CD14-positive monocyte (primary cell): ENCODE measurements around the gene MBP. TPM values are rescaled to one million over a fixed set of nuclear protein-coding genes. Genes with fewer than 3 reads are reported as not detected.
A peak's percentile ranks its signal among the peaks of the same experiment; 100 is the strongest.

Experiments
- DNase-seq, 3 donors: peaks; one replicate each; pipeline ENCODE4 v3.0.0-alpha.2; 2011 to 2022
- H2AFZ ChIP-seq: 2 replicates; pipeline ENCODE4 v1.6.0; 2012; ENCODE audit warnings: mild to moderate bottlenecking, low read depth, low read length, inconsistent platforms; ENCODE audit not compliant: insufficient read depth, poor library complexity, severe bottlenecking
- H3K27ac ChIP-seq, 2 donors: 1 replicate in 1 of 2; 2 replicates in 1 of 2; pipeline ENCODE4 v1.5.1; 2012 to 2013; ENCODE audit warnings: low read length in 2 of 2, control low read depth in 1 of 2, inconsistent platforms in 1 of 2, low read depth in 1 of 2, mild to moderate bottlenecking in 1 of 2
- H3K27me3 ChIP-seq, 2 donors: one replicate each; pipeline versions ENCODE4 v1.6.0 to v1.6.1; 2011 to 2013; ENCODE audit warnings: low read length in 2 of 2; ENCODE audit not compliant: control insufficient read depth in 2 of 2, insufficient read depth in 2 of 2
- H3K36me3 ChIP-seq, 2 donors: replicated peaks in 1 of 2; 1 replicate in 1 of 2; 2 replicates in 1 of 2; pipeline versions ENCODE4 v1.5.1 to v1.6.1; 2012 to 2013; ENCODE audit warnings: low read length in 2 of 2, control low read depth in 1 of 2, inconsistent platforms in 1 of 2, mild to moderate bottlenecking in 1 of 2; ENCODE audit not compliant: insufficient read depth in 2 of 2, control insufficient read depth in 1 of 2
- H3K4me1 ChIP-seq, 2 donors: 1 replicate in 1 of 2; 2 replicates in 1 of 2; pipeline versions ENCODE4 v1.5.1 to v1.6.1; 2012 to 2013; ENCODE audit warnings: low read length in 2 of 2, control low read depth in 1 of 2, inconsistent platforms in 1 of 2, mild to moderate bottlenecking in 1 of 2, moderate library complexity in 1 of 2; ENCODE audit not compliant: insufficient read depth in 2 of 2, control insufficient read depth in 1 of 2
- H3K4me2 ChIP-seq: replicated peaks from 2 replicates; pipeline ENCODE3; 2012; ENCODE audit warnings: low read length, moderate library complexity, mild to moderate bottlenecking; ENCODE audit not compliant: poor library complexity, severe bottlenecking; ENCODE audit errors: extremely low read depth
- H3K4me3 ChIP-seq, 3 experiments: fragments of 200-600 bp in 1 of 3; sonication (generic) in 1 of 3; replicated peaks in 1 of 3; 1 replicate in 2 of 3; 2 replicates in 1 of 3; pipeline ENCODE4 v1.5.1; 2011 to 2013; ENCODE audit warnings: low read length in 3 of 3, mild to moderate bottlenecking in 3 of 3, control low read depth in 2 of 3, low read depth in 2 of 3, inconsistent platforms in 1 of 3, moderate library complexity in 1 of 3
- H3K79me2 ChIP-seq: 2 replicates; pipeline ENCODE4 v1.6.0; 2012; ENCODE audit warnings: mild to moderate bottlenecking, control low read depth, inconsistent platforms, low read length, moderate library complexity; ENCODE audit not compliant: insufficient read depth
- H3K9ac ChIP-seq: 2 replicates; pipeline ENCODE4 v1.6.0; 2017; ENCODE audit warnings: low read length, mild to moderate bottlenecking; ENCODE audit not compliant: insufficient read depth, poor library complexity, severe bottlenecking
- H3K9me3 ChIP-seq, 2 donors: replicated peaks in 1 of 2; 1 replicate in 1 of 2; 2 replicates in 1 of 2; pipeline versions ENCODE4 v1.5.1 to v1.6.1; 2012 to 2013; ENCODE audit warnings: low read length in 2 of 2, control low read depth in 1 of 2; ENCODE audit not compliant: control insufficient read depth in 1 of 2, insufficient read depth in 1 of 2
- H4K20me1 ChIP-seq: 2 replicates; pipeline ENCODE4 v1.6.0; 2012; ENCODE audit warnings: mild to moderate bottlenecking, low read length, control low read depth, moderate library complexity; ENCODE audit not compliant: insufficient read depth
- H3K27ac Mint-ChIP-seq, 7 donors: one replicate each; pipeline ENCODE4 v1.8.0; 2020; ENCODE audit warnings: mild to moderate bottlenecking in 7 of 7, mixed read lengths in 7 of 7, moderate library complexity in 6 of 7, inconsistent platforms in 2 of 7
- H3K27me3 Mint-ChIP-seq, 3 donors: one replicate each; pipeline ENCODE4 v1.8.0; 2021 to 2022; ENCODE audit warnings: low read depth in 3 of 3, mild to moderate bottlenecking in 3 of 3, mixed read lengths in 3 of 3, moderate library complexity in 3 of 3, inconsistent platforms in 1 of 3
- H3K36me3 Mint-ChIP-seq, 2 donors: one replicate each; pipeline ENCODE4 v1.8.0; 2020; ENCODE audit warnings: mixed read lengths in 2 of 2, inconsistent platforms in 1 of 2, mild to moderate bottlenecking in 1 of 2
- H3K4me1 Mint-ChIP-seq: one replicate; pipeline ENCODE4 v1.8.0; 2020; ENCODE audit warnings: mild to moderate bottlenecking, mixed read lengths
- H3K4me3 Mint-ChIP-seq, 2 donors: one replicate each; pipeline ENCODE4 v1.8.0; 2020; ENCODE audit warnings: mild to moderate bottlenecking in 2 of 2, mixed read lengths in 2 of 2, moderate library complexity in 1 of 2
- H3K9me3 Mint-ChIP-seq, 7 donors: one replicate each; pipeline ENCODE4 v1.8.0; 2020 to 2022; ENCODE audit warnings: mixed read lengths in 7 of 7, mild to moderate bottlenecking in 6 of 7, moderate library complexity in 6 of 7, inconsistent platforms in 2 of 7
- CTCF ChIP-seq: fragments of 200-600 bp; IDR thresholded peaks from one replicate; pipeline ENCODE4 v1.8.0; 2022; ENCODE audit warnings: antibody characterized with exemption, mild to moderate bottlenecking
- WGBS: methylation state at CpG from one replicate; pipeline ENCODE4 v1.1.5; 2013; ENCODE audit warnings: missing lambda C conversion rate; ENCODE audit not compliant: insufficient coverage; 5-methylcytosine and 5-hydroxymethylcytosine counted together
- intact Hi-C, 2 donors: fragments of 100-400 bp; cut with micrococcal nuclease; formaldehyde crosslinking; loops; one replicate each; pipeline versions ENCODE4 v1.15.0 to v1.15.1; 2023
- polyA plus RNA-seq, 3 donors: library from polyadenylated mRNA; depleted of rRNA in 1 of 3; unstranded in 2 of 3; stranded (reverse) in 1 of 3; fragments of 300-500 nt in 2 of 3; fragments of >200 nt in 1 of 3; fragmentation: Illumina TruSeq in 2 of 3; gene quantifications; 1 replicate in 2 of 3; 2 replicates in 1 of 3; pipeline ENCODE4 v1.2.3, GENCODE V29; 2012 to 2021

MBP gene
- polyA plus RNA-seq, 3 donors, result 47.7 to 81.0 (median 50.4) TPM

GRCh38 chr18:77037567-77037966, 95.0 kb downstream of the MBP start:
- Histone ChIP-seq H3K4me2 (no peak overlapping the region), H3K4me1 (peaks cover 8 to 9% of the 10 kb centered on the region in 2 donors), H2AFZ (no peak overlapping the region), H4K20me1 (peaks cover 81% of the 10 kb centered on the region), H3K4me3 (no peak overlapping the region), H3K27ac (no peak overlapping the region), H3K9ac (no peak overlapping the region), H3K27me3 (no peaks in the 10 kb centered on the region), H3K36me3 (peaks cover 19 to 54% of the 10 kb centered on the region in 2 donors), H3K9me3 (no peaks in the 10 kb centered on the region), H3K79me2 (peaks cover 62% of the 10 kb centered on the region)
- TF ChIP-seq CTCF, result no peak
- H3K27ac Mint-ChIP-seq, result peak overlapping the region in 2 of 7 donors; percentile 66 to 83
- peaks cover 33 to 41% of the 10 kb centered on the region in 2 donors for H3K36me3 Mint-ChIP-seq
- intact Hi-C loops, result no loop called here
- peaks cover 17% of the 10 kb centered on the region for H3K4me1 Mint-ChIP-seq
- no peak overlapping the region for H3K4me3 Mint-ChIP-seq
- DNase-seq, result no peak
- 100% methylated on average over 1 of the region's 13 CpGs for WGBS
- H3K27me3 Mint-ChIP-seq, result no peaks in the 10 kb centered on the region
- H3K9me3 Mint-ChIP-seq, result peaks cover 0 to 2% (median 0%) of the 10 kb centered on the region in 7 donors

DNA sequence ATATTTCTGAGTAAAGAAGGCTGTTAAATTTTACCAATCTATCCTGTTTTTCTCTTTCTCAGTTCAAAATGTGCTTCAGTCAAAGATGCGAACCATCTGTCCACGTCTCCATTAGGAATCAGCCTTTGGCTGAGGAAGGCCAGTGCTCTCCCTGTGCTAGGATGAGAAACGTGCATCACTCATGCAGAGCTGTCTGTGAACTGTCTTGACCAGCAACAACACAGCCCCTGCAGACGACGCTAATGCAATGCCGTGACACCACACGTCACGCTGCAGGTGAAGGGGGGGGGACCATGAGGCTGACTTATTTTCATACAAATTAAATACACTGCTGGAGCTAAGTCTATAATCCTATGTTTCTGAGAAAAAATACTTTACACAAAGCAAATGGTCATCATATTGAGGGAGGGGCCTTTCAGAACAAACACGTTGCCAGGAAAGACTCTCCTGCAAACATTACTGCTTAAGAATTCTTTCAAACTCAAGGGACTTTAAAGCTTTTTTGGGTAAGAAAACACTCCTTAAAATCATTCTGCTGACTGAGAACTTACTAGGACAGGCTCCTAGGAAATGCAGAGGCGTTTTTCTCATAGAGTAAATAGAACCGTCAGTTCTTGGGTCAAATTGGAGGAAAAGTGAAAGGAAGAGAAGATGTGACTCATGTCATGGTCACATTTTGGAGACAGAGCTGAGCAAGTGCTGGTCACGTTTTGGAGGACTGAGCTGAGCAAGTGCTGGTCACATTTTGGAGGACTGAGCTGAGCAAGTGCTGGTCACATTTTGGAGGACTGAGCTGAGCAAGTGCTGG, 97.0 kb downstream of the MBP start:
- Histone ChIP-seq H3K79me2 (peaks cover 68% of the 10 kb centered on the region), H3K27ac (peak overlapping the region in 1 of 2 donors; percentile 2), H2AFZ (no peak overlapping the region), H3K4me1 (peaks cover 8 to 11% of the 10 kb centered on the region in 2 donors), H3K4me2 (no peak overlapping the region), H3K9ac (no peak overlapping the region), H3K36me3 (peaks cover 21 to 60% of the 10 kb centered on the region in 2 donors), H4K20me1 (peaks cover 92% of the 10 kb centered on the region), H3K27me3 (no peaks in the 10 kb centered on the region), H3K9me3 (no peaks in the 10 kb centered on the region), H3K4me3 (no peak overlapping the region)
- DNase-seq, result no peak
- TF ChIP-seq CTCF, result no peak
- Mint-ChIP-seq H3K4me1 (peaks cover 21% of the 10 kb centered on the region), H3K4me3 (no peak overlapping the region), H3K27me3 (peaks cover 0 to 2% (median 0%) of the 10 kb centered on the region in 3 donors), H3K27ac (peak overlapping the region in 3 of 7 donors; percentile 6 to 32 (median 19)), H3K9me3 (no peaks in the 10 kb centered on the region), H3K36me3 (peaks cover 43 to 54% of the 10 kb centered on the region in 2 donors)
- intact Hi-C loops, result no loop called here
- WGBS, result 69% methylated on average over 6 of the region's 12 CpGs
